ENCODE results near the gene DYNC1I2.
"Not testable (repeated sequence)": the region's sequence is repeated elsewhere in the genome, so short reads cannot be mapped to it uniquely, and the experiment has no call there.

The DYNC1I2 gene

GRCh38 chr2:171745141-171745540 lies 57.9 kb downstream of the DYNC1I2 start:
- no peak for TF ChIP-seq CTCF (IDR thresholded peaks at IDR 0.05; ENCODE audit: extremely low read depth, insufficient read depth, missing control alignments)
- no peak for DNase-seq (ENCODE audit: low spot score)
- in situ Hi-C loops (cut with MboI; ENCODE audit: low pct_unique_long_range_greater_than_20kb, low sequenced_read_pairs, unreplicated experiment) = no loop called here

DNA sequence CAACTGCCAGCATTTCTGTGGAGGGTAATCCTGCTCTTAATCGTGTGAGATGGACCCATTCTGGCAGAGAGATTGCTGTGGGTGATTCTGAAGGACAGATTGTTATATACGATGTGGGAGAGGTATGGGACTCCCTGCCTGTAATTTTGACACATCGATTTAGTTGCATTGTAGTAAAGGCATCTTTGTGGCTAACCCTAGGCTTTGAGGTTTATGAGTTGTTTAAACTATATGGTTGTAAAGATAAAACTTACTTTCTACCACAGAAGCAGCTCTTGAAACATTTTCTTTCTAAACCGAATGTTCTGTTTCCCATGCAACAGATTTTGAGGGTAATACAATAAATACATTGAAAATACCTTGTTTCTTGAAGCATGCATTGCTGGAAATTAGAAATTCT lies 58.5 kb downstream of the DYNC1I2 start:
- in situ Hi-C loops (cut with MboI; ENCODE audit: low pct_unique_long_range_greater_than_20kb, low sequenced_read_pairs, unreplicated experiment) = no loop called here
- no peak for DNase-seq (ENCODE audit: low spot score)
- no peak for TF ChIP-seq CTCF (IDR thresholded peaks at IDR 0.05; ENCODE audit: extremely low read depth, insufficient read depth, missing control alignments)

DNA sequence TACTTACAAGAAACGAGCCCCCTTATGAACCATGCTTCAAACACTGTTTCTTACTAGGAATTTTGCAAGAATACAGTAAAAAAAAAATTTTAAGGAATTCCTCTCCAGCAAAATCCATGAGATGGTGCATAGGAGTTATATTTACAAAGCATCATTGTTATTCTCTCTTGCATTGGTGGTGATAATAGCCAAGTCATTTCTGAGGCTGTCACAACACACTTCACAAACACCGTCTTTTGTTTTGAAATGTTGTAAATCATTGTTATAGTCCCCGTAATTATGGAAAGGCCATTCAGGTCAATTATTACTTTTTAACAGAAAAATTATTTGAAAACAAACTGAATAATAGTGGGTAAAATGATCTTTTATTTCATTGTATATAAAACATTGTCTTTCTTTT lies 60.1 kb downstream of the DYNC1I2 start:
- no peak for TF ChIP-seq CTCF (IDR thresholded peaks at IDR 0.05; ENCODE audit: extremely low read depth, insufficient read depth, missing control alignments)
- DNase-seq (ENCODE audit: low spot score) = no peak
- in situ Hi-C loops (cut with MboI; ENCODE audit: low pct_unique_long_range_greater_than_20kb, low sequenced_read_pairs, unreplicated experiment) = no loop called here

DNA sequence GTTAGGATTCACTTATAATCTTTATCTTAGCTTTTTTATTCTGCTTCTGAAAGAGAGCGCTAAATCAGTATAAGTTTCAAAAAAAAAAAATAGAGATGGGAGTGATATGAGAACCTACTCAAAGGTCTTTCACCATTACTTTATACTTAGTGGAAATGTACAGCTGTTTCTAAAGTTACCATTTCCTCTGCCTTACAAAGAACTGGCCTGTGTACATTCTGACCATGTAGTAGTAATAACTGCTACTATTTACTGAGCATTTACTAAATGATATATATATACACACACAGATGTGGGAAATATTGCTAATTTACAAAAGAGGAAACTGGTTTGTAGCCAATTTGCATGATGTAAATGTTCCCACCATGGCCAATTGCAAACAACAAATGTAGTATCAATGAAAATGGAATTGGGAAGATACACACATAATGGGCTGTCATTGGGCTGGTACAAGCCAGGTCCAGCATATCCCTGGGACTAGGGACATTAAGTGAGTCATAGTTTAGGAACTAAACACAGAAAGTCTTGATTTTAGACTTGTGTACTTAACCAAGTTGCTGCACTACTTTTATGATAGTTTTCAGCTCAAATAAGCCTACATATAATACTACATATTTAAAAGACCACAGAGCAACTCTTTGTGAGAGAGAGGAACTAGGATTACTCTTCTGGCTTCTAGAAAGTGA lies 67.1 kb downstream of the DYNC1I2 start:
- DNase-seq (ENCODE audit: low spot score) = no peak
- no peak for TF ChIP-seq CTCF (IDR thresholded peaks at IDR 0.05; ENCODE audit: extremely low read depth, insufficient read depth, missing control alignments)
- in situ Hi-C loops (cut with MboI; ENCODE audit: low pct_unique_long_range_greater_than_20kb, low sequenced_read_pairs, unreplicated experiment) = no loop called here

DNA sequence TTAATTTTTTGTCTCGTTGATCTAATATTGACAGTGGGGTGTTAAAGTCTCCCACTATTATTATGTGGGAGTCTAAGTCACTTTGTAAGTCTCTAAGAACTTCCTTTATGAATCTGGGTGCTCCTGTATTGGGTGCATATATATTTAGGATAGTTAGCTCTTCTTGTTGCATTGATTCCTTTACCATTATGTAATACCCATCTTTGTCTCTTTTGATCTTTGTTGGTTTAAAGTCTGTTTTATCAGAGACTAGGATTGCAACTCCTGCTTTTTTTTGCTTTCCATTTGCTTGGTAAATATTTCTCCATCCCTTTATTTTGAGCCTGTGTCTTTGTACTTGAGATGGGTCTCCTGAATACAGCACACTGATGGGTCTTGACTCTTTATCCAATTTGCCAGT lies 71.5 kb downstream of the DYNC1I2 start:
- in situ Hi-C loops (cut with MboI; ENCODE audit: low pct_unique_long_range_greater_than_20kb, low sequenced_read_pairs, unreplicated experiment) = not testable (repeated sequence)

DNA sequence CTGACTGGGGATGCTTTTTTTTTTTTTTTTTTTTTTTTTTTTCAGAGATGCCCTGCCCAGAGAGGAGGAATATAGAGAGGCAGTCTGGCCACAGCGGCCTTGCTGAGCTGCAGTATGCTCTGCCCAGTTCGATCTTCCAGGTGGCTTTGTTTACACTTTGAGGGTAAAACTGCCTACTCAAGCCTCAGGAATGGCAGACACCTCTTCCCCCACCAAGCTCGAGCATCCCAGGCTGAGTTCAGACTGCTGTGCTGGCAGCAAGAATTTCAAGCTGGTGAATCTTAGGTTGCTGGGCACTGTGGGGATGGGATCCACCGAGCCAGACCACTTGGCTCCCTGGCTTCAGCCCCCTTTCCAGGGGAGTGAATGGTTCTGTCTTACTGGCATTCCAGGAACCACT lies 73.9 kb downstream of the DYNC1I2 start:
- DNase-seq (ENCODE audit: low spot score); in situ Hi-C loops (cut with MboI; ENCODE audit: low pct_unique_long_range_greater_than_20kb, low sequenced_read_pairs, unreplicated experiment): not testable (repeated sequence)

More for the DNA sequence above, 71.5 kb downstream of the DYNC1I2 start:
- not testable (repeated sequence) for DNase-seq (ENCODE audit: low spot score)

DNA sequence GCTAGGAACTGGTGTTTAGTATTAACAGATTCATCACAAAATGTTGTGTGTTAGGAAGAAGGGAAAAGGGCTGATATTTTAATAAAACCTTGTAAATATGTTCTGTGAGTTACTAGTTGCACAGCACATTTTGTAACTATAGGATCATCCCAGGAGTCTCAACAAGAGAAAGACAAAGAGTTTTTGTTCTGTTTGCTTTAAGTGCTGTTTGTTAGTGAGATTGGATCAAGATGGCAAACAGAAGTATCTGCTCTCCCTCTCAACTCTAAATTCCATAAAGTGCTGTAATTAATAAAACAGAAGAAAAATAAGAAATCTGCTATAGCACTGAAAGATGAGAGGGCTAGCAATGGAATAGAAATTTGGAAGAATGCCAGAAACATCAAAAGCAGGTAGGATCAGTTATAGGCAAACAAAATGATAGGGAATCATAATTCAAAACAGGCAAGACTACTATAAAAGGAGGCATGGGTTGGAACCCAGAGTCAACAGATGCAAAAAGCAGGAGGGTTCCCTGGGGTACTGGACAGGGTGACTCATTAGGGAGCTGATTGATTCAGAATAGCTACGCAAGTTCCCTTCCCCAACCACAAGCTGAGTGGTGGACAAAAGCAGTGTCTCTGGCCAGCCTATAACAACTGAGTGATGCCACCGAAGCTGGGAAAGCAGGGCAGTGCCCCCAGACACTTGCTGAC lies 75.8 kb downstream of the DYNC1I2 start:
- DNase-seq (ENCODE audit: low spot score) = no peak
- in situ Hi-C loops (cut with MboI; ENCODE audit: low pct_unique_long_range_greater_than_20kb, low sequenced_read_pairs, unreplicated experiment) = no loop called here
- TF ChIP-seq CTCF (IDR thresholded peaks at IDR 0.05; ENCODE audit: extremely low read depth, insufficient read depth, missing control alignments) = no peak
